ENCODE measurements around the gene GPATCH8. TPM values are rescaled to one million over a fixed set of nuclear protein-coding genes. Genes with fewer than 3 reads are reported as not detected.
A peak's percentile ranks its signal among the peaks of the same experiment; 100 is the strongest.

GPATCH8 gene
- total and polyA plus RNA-seq, 2 of the 8 experiments (the other 6 are each of a cell fraction or from before 2014, with no cell fraction given), result 20.5 to 58.1 TPM

- Histone ChIP-seq H3K79me1 (ENCODE audit: low read depth, low read length) (peaks cover 12% of the 10 kb centered on the region), H3K9ac (replicated peaks in 1 of 4; ENCODE audit: extremely low read depth in 1 of 4, low read depth in 3 of 4, low read length in 3 of 4) (no peak overlapping the region), H3K4me3 (ENCODE audit: extremely low read depth in 1 of 4, insufficient read depth in 2 of 4, low read depth in 3 of 4, low read length in 4 of 4) (no peak overlapping the region), H2BK12ac (ENCODE audit: low read depth, low read length) (no peak overlapping the region), H3K27ac (ENCODE audit: low read depth, low read length) (no peak overlapping the region), H4K5ac (ENCODE audit: insufficient read length, low read depth, low read length) (no peak overlapping the region), H4K8ac (ENCODE audit: extremely low read depth, insufficient read depth, low read length) (no peak overlapping the region), H3K14ac (ENCODE audit: insufficient read length) (no peak overlapping the region), H3K18ac (ENCODE audit: extremely low read depth, low read length) (no peak overlapping the region), H2AK5ac (ENCODE audit: low read depth, low read length) (no peak overlapping the region), H3K4ac (replicated peaks; ENCODE audit: insufficient read length, low read depth, low read length) (no peak overlapping the region), H2AFZ (ENCODE audit: low read length) (no peak overlapping the region), H3K4me1 (replicated peaks in 1 of 4; ENCODE audit: control insufficient read depth in 3 of 4, insufficient read depth in 4 of 4, low read length in 3 of 4) (peaks cover 9 to 27% (median 20%) of the 10 kb centered on the region in 4 experiments), H2BK20ac (ENCODE audit: low read length) (no peak overlapping the region), H3K27me3 (replicated peaks in 1 of 4; ENCODE audit: control insufficient read depth in 3 of 4, extremely low read depth in 1 of 4, insufficient read depth in 3 of 4, low read length in 3 of 4) (no peaks in the 10 kb centered on the region; a peak in 2 of 7 replicates), H4K91ac (replicated peaks; ENCODE audit: insufficient read length, low read length) (no peak overlapping the region), H3K56ac (replicated peaks; ENCODE audit: insufficient read length, low read depth, low read length) (no peak overlapping the region), H3K23me2 (ENCODE audit: low read depth, low read length) (peaks cover 10% of the 10 kb centered on the region; the same call in 1 of the 2 replicates), H2BK15ac (ENCODE audit: low read length) (no peak overlapping the region), H2BK5ac (ENCODE audit: low read depth, low read length) (no peak overlapping the region), H3K4me2 (ENCODE audit: insufficient read depth in 1 of 2, low read depth in 2 of 2, low read length in 2 of 2) (no peak overlapping the region), H3K79me2 (ENCODE audit: control insufficient read depth in 1 of 2, insufficient read depth in 2 of 2, low read length in 2 of 2) (peaks cover 0 to 7% of the 10 kb centered on the region in 2 experiments; a peak in 1 of 4 replicates), H3K23ac (ENCODE audit: insufficient read length) (no peak overlapping the region), H3K9me3 (ENCODE audit: insufficient read depth in 2 of 2, low read depth in 1 of 2, low read length in 1 of 2) (no peaks in the 10 kb centered on the region), H3K36me3 (ENCODE audit: control insufficient read depth in 2 of 4, insufficient read depth in 4 of 4, low read length in 3 of 4) (peaks cover 0 to 6% (median 1%) of the 10 kb centered on the region in 4 experiments; a peak in 1 of 8 replicates), H2BK120ac (replicated peaks; ENCODE audit: low read depth, low read length) (no peak overlapping the region), H4K20me1 (replicated peaks in 1 of 2; ENCODE audit: control insufficient read depth in 1 of 2, insufficient read depth in 2 of 2, low read length in 2 of 2) (peaks cover 3 to 27% of the 10 kb centered on the region in 2 experiments)
- FAIRE-seq (no peak), DNase-seq (ENCODE audit: low read depth in 1 of 2, low spot score in 2 of 2) (no peak)
- 92% methylated on average over 9 of the region's 9 CpGs; no CpG with 5 or more reads in 1 of the 2 experiments for WGBS, 2 experiments (ENCODE audit: extremely low coverage in 1 of 2, insufficient coverage in 1 of 2, insufficient read length in 1 of 2, insufficient replicate concordance in 2 of 2, low coverage in 1 of 2, low lambda C conversion rate in 2 of 2, missing lambda C conversion rate in 1 of 2)
- TF ChIP-seq KDM4A (IDR thresholded peaks at IDR 0.05; ENCODE audit: low read depth, low read length, severe bottlenecking), result no peak
- TF ChIP-seq, protein P1, sequence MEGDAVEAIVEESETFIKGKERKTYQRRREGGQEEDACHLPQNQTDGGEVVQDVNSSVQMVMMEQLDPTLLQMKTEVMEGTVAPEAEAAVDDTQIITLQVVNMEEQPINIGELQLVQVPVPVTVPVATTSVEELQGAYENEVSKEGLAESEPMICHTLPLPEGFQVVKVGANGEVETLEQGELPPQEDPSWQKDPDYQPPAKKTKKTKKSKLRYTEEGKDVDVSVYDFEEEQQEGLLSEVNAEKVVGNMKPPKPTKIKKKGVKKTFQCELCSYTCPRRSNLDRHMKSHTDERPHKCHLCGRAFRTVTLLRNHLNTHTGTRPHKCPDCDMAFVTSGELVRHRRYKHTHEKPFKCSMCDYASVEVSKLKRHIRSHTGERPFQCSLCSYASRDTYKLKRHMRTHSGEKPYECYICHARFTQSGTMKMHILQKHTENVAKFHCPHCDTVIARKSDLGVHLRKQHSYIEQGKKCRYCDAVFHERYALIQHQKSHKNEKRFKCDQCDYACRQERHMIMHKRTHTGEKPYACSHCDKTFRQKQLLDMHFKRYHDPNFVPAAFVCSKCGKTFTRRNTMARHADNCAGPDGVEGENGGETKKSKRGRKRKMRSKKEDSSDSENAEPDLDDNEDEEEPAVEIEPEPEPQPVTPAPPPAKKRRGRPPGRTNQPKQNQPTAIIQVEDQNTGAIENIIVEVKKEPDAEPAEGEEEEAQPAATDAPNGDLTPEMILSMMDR (IDR thresholded peaks at IDR 0.05; ENCODE audit: control extremely low read depth in 1 of 3, insufficient read depth in 1 of 3, low read depth in 1 of 3, low read length in 3 of 3), result peak in 1 of 3 experiments; percentile 8; a peak in 1 of 4 replicates
- POLR2A ChIA-PET (ENCODE audit: partially characterized antibody), result interaction anchor here (0.7 to 2.0 kb wide), 5 partner anchors 11 to 189 kb away, joined by 3 to 6 read pairs (median 3); no protein-coding TSS in a partner anchor
- CTCF ChIA-PET (ENCODE audit: partially characterized antibody), result interaction anchor here (0.5 to 10.1 kb wide), 16 partner anchors 8 to 276 kb away, joined by 3 to 177 read pairs (median 3); partner anchors contain the start of gene GRN
Measured at GRCh38 chr17:44358066-44358465, 145.1 kb downstream of the GPATCH8 start.

Measured in H1 (cell line).